Bronchial epithelial cell (primary cell): Measurements from ENCODE around the gene RELCH. TPM values are rescaled to one million over a fixed set of nuclear protein-coding genes. Genes with fewer than 3 reads are reported as not detected.

Source experiments
- DNase-seq: peaks from one replicate; pipeline ENCODE4 v3.0.0-alpha.2; 2010; ENCODE audit warnings: low read depth
- FAIRE-seq: peaks from 2 replicates; lab custom pipeline; 2011; peaks lifted over from hg19 to GRCh38; lab: Jason Lieb, UNC
- H3K27me3 ChIP-seq: 2 replicates; pipeline ENCODE4 v1.5.1; 2011; ENCODE audit warnings: low read length; ENCODE audit not compliant: control insufficient read depth, insufficient read depth
- H3K36me3 ChIP-seq: 2 replicates; pipeline ENCODE4 v1.5.1; 2011; ENCODE audit warnings: low read length; ENCODE audit not compliant: control insufficient read depth, insufficient read depth
- H3K4me3 ChIP-seq: 2 replicates; pipeline ENCODE4 v1.5.1; 2011; ENCODE audit warnings: mild to moderate bottlenecking, low read depth, low read length, control low read depth
- total RNA-seq: library from RNA; depleted of rRNA; stranded (reverse); fragments of >200 nt; gene quantifications from 2 replicates; pipeline ENCODE4 v1.2.1, GENCODE V29; 2014
- TF ChIP-seq, protein P1 (sequence below): IDR thresholded peaks from 2 replicates; pipeline ENCODE4 v1.5.1; 2011; ENCODE audit warnings: mild to moderate bottlenecking, moderate library complexity, low read length, control low read depth, inconsistent platforms; ENCODE audit not compliant: insufficient read depth, severe bottlenecking

Gene RELCH
- total RNA-seq, 1 donor from 2014 or later: 29.5 TPM

DNA sequence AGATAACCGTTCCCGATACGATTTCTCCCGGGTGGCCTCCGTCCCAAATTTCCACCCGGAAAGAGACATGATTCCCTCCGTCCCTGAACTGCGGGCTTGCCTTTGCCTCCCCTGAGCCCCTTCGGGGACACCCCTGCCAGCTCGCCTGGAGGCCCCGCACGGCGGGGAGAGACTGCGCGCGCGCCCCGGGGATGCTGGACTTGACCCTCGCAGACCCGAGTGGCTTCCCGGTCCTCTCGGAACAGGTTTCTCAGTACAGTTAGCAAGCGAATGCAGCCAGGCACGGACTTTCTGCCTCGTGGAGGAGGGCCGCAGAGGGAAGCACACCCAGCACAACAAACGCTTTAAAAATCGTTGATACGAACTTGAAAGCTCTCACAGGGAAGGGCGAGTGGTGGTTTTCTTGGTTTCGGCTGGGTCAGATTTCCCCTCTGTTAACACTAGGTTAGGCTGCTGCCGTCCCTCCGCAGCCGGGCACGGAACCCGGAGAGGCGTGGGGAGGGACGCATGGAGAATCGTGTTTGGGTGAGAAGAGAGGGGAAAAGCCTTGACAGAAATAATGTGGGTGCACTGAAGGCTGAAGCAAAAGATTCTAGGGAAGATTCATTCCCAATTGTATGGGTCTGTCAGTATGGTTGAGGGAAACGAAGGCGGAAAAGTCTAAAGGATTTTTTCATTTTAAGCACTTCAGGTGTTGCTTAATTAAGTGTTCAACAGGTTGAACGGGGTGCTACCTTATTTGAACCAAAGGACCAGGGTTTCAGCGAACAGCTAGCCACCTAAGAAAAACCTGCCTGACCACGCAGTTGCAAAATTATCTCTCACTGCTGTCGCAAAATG lies 139.0 kb downstream of the RELCH start:
- H3K27me3 ChIP-seq: peaks cover 1% of the 10 kb centered on the region
- peak overlapping the region; percentile 50 for H3K4me3 ChIP-seq
- FAIRE-seq (peak; percentile 36), DNase-seq (peak; percentile 34)
- TF ChIP-seq, protein P1, sequence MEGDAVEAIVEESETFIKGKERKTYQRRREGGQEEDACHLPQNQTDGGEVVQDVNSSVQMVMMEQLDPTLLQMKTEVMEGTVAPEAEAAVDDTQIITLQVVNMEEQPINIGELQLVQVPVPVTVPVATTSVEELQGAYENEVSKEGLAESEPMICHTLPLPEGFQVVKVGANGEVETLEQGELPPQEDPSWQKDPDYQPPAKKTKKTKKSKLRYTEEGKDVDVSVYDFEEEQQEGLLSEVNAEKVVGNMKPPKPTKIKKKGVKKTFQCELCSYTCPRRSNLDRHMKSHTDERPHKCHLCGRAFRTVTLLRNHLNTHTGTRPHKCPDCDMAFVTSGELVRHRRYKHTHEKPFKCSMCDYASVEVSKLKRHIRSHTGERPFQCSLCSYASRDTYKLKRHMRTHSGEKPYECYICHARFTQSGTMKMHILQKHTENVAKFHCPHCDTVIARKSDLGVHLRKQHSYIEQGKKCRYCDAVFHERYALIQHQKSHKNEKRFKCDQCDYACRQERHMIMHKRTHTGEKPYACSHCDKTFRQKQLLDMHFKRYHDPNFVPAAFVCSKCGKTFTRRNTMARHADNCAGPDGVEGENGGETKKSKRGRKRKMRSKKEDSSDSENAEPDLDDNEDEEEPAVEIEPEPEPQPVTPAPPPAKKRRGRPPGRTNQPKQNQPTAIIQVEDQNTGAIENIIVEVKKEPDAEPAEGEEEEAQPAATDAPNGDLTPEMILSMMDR: no peak
- H3K36me3 ChIP-seq: no peaks in the 10 kb centered on the region

DNA sequence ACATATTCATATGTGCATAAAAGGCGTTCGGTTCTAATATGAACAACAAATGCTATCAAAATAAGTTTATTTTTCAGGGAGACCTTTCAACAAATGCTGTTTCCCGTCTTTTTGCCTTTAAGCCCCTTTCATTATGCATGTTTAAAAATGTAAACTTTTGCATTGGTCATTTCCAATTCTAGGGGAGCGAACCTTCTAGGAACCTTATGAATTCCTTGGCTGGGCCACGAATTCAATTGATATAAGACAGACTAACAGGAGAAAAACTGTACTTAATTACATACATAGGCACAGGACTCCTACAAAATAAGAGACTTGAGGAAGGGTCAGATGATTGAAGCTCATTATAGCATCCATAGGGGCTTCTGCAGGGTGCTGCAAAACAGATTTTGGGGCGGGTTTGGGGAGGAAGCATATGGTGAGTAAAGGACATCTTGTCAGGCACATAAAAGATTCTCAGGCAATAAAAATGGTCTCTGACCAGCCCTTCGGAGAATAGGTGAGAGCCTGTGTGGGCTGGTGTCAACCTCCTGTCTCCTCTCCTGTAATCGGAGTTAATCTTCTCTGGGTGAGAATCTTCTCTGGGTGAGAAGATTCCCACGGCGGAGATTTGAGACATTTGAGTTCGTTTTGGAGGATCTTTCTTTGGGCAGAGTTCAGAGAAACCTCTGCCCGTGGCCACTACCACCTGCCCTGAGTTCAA lies 139.7 kb downstream of the RELCH start:
- Histone ChIP-seq H3K27me3 (no peaks in the 10 kb centered on the region), H3K36me3 (no peaks in the 10 kb centered on the region), H3K4me3 (no peak overlapping the region)
- DNase-seq (no peak), FAIRE-seq (no peak)
- TF ChIP-seq, protein P1: no peak

DNA sequence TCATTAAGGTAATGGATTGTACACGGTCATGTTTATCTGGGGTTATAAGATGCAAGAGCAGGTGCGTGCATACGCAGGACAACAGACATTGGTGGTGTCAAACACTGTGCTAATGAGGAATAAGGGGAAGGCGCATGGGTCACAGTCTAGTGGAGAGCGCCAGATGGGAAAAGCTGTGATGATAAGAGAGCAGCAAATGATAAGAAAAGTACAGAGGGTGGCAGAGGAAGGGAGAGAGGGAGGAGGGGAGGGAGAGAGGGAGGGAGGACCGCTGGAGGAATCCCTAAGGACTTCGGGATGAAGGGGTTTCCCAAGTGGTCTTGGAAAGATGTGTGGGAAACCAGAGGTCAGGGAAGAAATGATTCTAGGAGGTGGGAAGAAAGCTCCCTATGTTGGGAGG lies 140.9 kb downstream of the RELCH start:
- DNase-seq (no peak), FAIRE-seq (no peak)
- TF ChIP-seq, protein P1: no peak
- H3K4me3 ChIP-seq: no peak overlapping the region
- H3K27me3 ChIP-seq: no peaks in the 10 kb centered on the region
- no peaks in the 10 kb centered on the region for H3K36me3 ChIP-seq

- DNase-seq (no peak), FAIRE-seq (peak; percentile 50)
- H3K36me3 ChIP-seq: no peaks in the 10 kb centered on the region
- no peaks in the 10 kb centered on the region for H3K27me3 ChIP-seq
- no peak overlapping the region for H3K4me3 ChIP-seq
- TF ChIP-seq, protein P1: no peak
These were observed 141.8 kb downstream of the RELCH start for GRCh38 chr18:62328586-62329525.

- no peaks in the 10 kb centered on the region for H3K27me3 ChIP-seq
- TF ChIP-seq, protein P1: no peak
- peak; percentile 59 for DNase-seq
- FAIRE-seq: peak; percentile 58
- H3K4me3 ChIP-seq: no peak overlapping the region
- no peaks in the 10 kb centered on the region for H3K36me3 ChIP-seq
These were observed 142.8 kb downstream of the RELCH start for GRCh38 chr18:62329691-62330454.
